ENCODE data around the gene SLC7A5.

SLC7A5 gene

GRCh38 chr16:87878704-87879103 is 9.4 kb upstream of the SLC7A5 start:
- no peak for DNase-seq (ENCODE audit: low read depth in 1 of 2, low spot score in 1 of 2)
- Histone ChIP-seq H3K27ac (replicated peaks) (no peak overlapping the region), H3K4me3 (replicated peaks; ENCODE audit: insufficient read depth, low read length) (no peak overlapping the region), H3K27me3 (ENCODE audit: insufficient read depth, poor library complexity, severe bottlenecking) (no peaks in the 10 kb centered on the region)
- TF ChIP-seq CTCF (IDR thresholded peaks at IDR 0.05; ENCODE audit: insufficient read depth, low read length) (no peak), GABPA (IDR thresholded peaks at IDR 0.05; ENCODE audit: low read depth) (no peak), POLR2AphosphoS5 (IDR thresholded peaks at IDR 0.05; ENCODE audit: low read depth) (no peak), SPI1 (IDR thresholded peaks at IDR 0.05; ENCODE audit: borderline replicate concordance, low read depth) (no peak), REST (IDR thresholded peaks at IDR 0.05; ENCODE audit: insufficient replicate concordance, low read depth) (no peak)

DNA sequence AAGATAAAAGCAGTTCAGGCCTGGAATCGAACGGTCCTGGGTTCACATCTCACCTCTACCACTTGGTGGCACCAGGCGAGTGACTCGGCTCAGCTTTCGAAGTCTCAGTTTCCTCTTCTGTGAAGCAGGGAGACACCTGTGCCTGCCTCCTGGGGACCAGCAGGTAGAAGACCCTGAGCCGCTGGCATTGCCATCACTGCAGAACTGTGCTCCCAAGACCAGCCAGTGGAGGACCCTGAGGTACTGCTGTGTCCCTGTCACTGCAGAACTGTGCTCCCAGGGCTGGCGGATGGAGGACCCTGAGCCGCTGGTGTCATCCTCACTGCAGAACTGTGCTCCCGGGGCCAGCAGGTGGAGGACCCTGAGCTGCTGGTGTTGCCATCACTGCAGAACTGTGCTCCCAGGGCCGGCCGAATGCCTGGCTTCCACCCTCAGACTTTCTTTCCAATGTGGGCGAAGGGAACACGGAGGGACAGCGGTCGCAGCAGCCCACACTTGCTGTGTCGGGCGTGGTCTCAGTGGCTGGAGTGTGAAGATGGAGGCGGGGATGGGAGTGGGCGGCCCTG is 8.7 kb upstream of the SLC7A5 start:
- Histone ChIP-seq H3K4me3 (replicated peaks; ENCODE audit: insufficient read depth, low read length) (no peak overlapping the region), H3K27me3 (ENCODE audit: insufficient read depth, poor library complexity, severe bottlenecking) (no peaks in the 10 kb centered on the region), H3K27ac (replicated peaks) (no peak overlapping the region)
- TF ChIP-seq CTCF (IDR thresholded peaks at IDR 0.05; ENCODE audit: insufficient read depth, low read length) (no peak), GABPA (IDR thresholded peaks at IDR 0.05; ENCODE audit: low read depth) (no peak), SPI1 (IDR thresholded peaks at IDR 0.05; ENCODE audit: borderline replicate concordance, low read depth) (no peak), REST (IDR thresholded peaks at IDR 0.05; ENCODE audit: insufficient replicate concordance, low read depth) (no peak), POLR2AphosphoS5 (IDR thresholded peaks at IDR 0.05; ENCODE audit: low read depth) (no peak)
- no peak for DNase-seq (ENCODE audit: low read depth in 1 of 2, low spot score in 1 of 2)

DNA sequence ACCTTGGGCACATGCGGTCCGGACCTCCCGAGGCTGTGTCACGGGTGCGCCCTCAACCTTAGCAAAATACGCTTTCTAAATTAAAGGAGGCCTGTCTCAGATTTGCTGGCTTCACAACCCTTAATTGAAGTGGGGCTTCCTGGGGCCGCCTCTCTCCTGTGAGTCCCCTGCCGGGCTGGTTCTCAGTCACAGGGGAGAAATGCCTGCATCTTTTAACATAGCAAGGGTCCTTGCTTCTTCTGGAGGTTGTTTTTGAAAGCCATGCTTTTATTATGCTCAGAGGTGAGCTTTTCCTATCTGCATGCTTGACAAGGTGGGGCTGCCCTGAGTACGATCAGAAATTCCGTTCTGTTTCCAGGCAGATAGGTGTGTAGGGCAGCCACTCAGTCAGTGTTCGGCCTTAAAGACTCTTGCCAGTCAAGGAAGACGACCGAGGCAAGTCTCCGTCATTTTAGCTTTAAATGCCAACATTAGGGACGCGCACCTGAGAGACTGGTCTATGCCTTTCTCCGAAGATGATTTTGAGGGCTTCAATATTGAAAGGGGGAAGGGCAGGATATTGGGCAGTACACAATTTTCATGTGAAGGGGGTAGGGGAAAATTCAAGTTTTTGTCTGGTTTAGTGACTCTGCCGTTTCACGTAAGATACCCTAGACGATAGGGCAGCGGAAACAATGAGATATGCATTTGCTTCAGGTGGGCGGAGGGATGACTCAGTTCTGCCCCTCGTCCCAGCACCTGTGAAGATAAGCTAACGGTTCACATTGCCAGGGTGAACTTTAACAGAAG is 5.5 kb upstream of the SLC7A5 start:
- TF ChIP-seq POLR2AphosphoS5 (IDR thresholded peaks at IDR 0.05; ENCODE audit: low read depth) (no peak), REST (IDR thresholded peaks at IDR 0.05; ENCODE audit: insufficient replicate concordance, low read depth) (no peak), GABPA (IDR thresholded peaks at IDR 0.05; ENCODE audit: low read depth) (no peak), CTCF (IDR thresholded peaks at IDR 0.05; ENCODE audit: insufficient read depth, low read length) (no peak), SPI1 (IDR thresholded peaks at IDR 0.05; ENCODE audit: borderline replicate concordance, low read depth) (no peak)
- Histone ChIP-seq H3K27me3 (ENCODE audit: insufficient read depth, poor library complexity, severe bottlenecking) (no peaks in the 10 kb centered on the region), H3K27ac (replicated peaks) (no peak overlapping the region), H3K4me3 (replicated peaks; ENCODE audit: insufficient read depth, low read length) (no peak overlapping the region)
- no peak for DNase-seq (ENCODE audit: low read depth in 1 of 2, low spot score in 1 of 2)

All from HL-60 (cell line).